ENCODE data around the gene YTHDF1. TPM values are rescaled to one million over a fixed set of nuclear protein-coding genes. Genes with fewer than 3 reads are reported as not detected.

YTHDF1 gene
- total RNA-seq, 1 donor from 2014 or later = 44.9 TPM

GRCh38 chr20:63238514-63239125 is 22.7 kb upstream of the YTHDF1 start:
- no peak for TF ChIP-seq CTCF (IDR thresholded peaks at IDR 0.05)
- peaks cover 20% of the 10 kb centered on the region for H3K4me1 Mint-ChIP-seq (ENCODE audit: unreplicated experiment)
- no peak overlapping the region for H3K27ac Mint-ChIP-seq (ENCODE audit: unreplicated experiment)
- H3K36me3 Mint-ChIP-seq (ENCODE audit: unreplicated experiment) = no peaks in the 10 kb centered on the region
- no peaks in the 10 kb centered on the region for H3K27me3 Mint-ChIP-seq (ENCODE audit: unreplicated experiment)
- H3K9me3 Mint-ChIP-seq (ENCODE audit: unreplicated experiment) = no peaks in the 10 kb centered on the region
- DNase-seq (ENCODE audit: extremely low spot score, unreplicated experiment) = no peak
- no peak overlapping the region for H3K4me3 Mint-ChIP-seq (ENCODE audit: unreplicated experiment)

DNA sequence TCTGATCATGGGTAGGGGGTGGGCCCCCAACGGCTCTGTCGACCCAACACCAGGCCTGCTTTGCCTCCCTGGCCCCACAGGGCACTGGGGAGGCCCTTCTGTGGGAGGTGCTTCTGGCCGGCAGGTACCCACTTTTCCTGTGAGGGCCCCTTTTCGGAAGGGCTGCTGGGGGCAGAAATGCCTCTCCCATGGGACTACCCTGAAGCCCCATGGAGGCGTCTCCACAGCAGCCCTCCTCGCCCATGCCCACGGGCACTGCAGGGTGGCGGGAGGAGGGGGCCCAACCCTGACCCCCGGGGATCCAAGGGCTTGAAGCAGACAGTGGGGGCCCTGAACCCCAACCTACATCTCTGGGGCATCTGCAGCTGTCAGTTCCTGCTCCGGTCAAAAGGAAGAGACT is 22.1 kb upstream of the YTHDF1 start:
- no peak overlapping the region for H3K4me3 Mint-ChIP-seq (ENCODE audit: unreplicated experiment)

GRCh38 chr20:63236116-63236837 is 20.3 kb upstream of the YTHDF1 start:
- H3K9me3 Mint-ChIP-seq (ENCODE audit: unreplicated experiment) = no peaks in the 10 kb centered on the region
- no peak overlapping the region for H3K4me3 Mint-ChIP-seq (ENCODE audit: unreplicated experiment)
- no peak overlapping the region for H3K27ac Mint-ChIP-seq (ENCODE audit: unreplicated experiment)
- no peak for TF ChIP-seq CTCF (IDR thresholded peaks at IDR 0.05)
- H3K27me3 Mint-ChIP-seq (ENCODE audit: unreplicated experiment) = no peaks in the 10 kb centered on the region
- peaks cover 39% of the 10 kb centered on the region for H3K4me1 Mint-ChIP-seq (ENCODE audit: unreplicated experiment)
- no peak for DNase-seq (ENCODE audit: extremely low spot score, unreplicated experiment)
- H3K36me3 Mint-ChIP-seq (ENCODE audit: unreplicated experiment) = no peaks in the 10 kb centered on the region

More for the DNA sequence above, 22.1 kb upstream of the YTHDF1 start:
- no peak overlapping the region for H3K27ac Mint-ChIP-seq (ENCODE audit: unreplicated experiment)
- H3K4me1 Mint-ChIP-seq (ENCODE audit: unreplicated experiment) = peaks cover 23% of the 10 kb centered on the region
- TF ChIP-seq CTCF (IDR thresholded peaks at IDR 0.05) = no peak
- H3K9me3 Mint-ChIP-seq (ENCODE audit: unreplicated experiment) = no peaks in the 10 kb centered on the region
- H3K27me3 Mint-ChIP-seq (ENCODE audit: unreplicated experiment) = no peaks in the 10 kb centered on the region
- no peaks in the 10 kb centered on the region for H3K36me3 Mint-ChIP-seq (ENCODE audit: unreplicated experiment)
- DNase-seq (ENCODE audit: extremely low spot score, unreplicated experiment) = no peak

- peaks cover 40% of the 10 kb centered on the region for H3K4me1 Mint-ChIP-seq (ENCODE audit: unreplicated experiment)
- no peak within 1 kb of the TSS for H3K4me3 Mint-ChIP-seq (ENCODE audit: unreplicated experiment)
- no peaks in the 10 kb centered on the region for H3K27me3 Mint-ChIP-seq (ENCODE audit: unreplicated experiment)
- DNase-seq (ENCODE audit: extremely low spot score, unreplicated experiment) = no peak
- no peak for TF ChIP-seq CTCF (IDR thresholded peaks at IDR 0.05)
- no peaks in the 10 kb centered on the region for H3K9me3 Mint-ChIP-seq (ENCODE audit: unreplicated experiment)
- H3K36me3 Mint-ChIP-seq (ENCODE audit: unreplicated experiment) = no peaks in the 10 kb centered on the region
- H3K27ac Mint-ChIP-seq (ENCODE audit: unreplicated experiment) = no peak within 1 kb of the TSS
These were observed 19.6 kb upstream of the YTHDF1 start, which contains the start of gene BIRC7 for GRCh38 chr20:63235399-63235983. Gene BIRC7, plus strand, starts transcription at chr20:63235905. Its CDS starts 192 bp downstream, at chr20:63236097.

All from osteocyte (in vitro differentiated cells).